Measurements from ENCODE around the gene WDFY2.

The WDFY2 gene

DNA sequence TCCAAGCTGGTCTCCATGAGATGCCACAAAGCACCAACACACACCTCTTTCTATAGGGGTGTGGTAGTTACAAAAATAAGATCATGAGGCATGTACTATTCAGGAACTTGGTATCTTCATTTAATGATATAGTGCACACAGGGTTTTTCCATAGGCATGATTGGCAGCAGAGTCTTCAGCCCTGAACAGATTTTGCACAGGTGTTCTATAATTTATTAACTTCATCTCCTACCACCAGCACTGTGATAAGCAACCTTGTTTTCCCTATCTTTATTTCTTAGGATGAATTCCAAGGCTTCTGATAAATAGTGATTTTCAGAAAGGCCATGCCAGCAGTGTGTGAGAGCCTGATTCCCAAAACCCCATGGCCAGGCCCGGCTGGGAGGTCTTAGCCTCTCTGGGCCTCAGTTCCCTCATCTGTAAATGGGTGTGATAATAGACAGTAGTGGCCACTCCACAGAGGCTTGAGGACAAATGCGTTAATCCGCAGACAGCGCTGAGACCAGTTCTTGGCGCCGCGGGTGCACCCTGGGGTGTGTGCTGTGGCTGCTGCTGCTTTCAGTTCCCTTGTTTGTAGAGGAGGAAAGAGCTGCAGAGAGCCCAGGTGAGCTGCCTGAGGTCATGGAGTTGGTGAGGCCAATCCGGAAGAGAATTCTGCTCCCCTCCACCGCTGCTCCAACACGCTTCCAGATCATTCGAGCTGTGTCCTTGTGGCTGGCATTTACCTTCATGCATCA is 186.6 kb downstream of the WDFY2 start:
- H3K4me3 ChIP-seq (replicated peaks; ENCODE audit: low read depth, low read length), result no peak overlapping the region
- DNase-seq (ENCODE audit: low read depth), result no peak
- TF ChIP-seq, protein P1, sequence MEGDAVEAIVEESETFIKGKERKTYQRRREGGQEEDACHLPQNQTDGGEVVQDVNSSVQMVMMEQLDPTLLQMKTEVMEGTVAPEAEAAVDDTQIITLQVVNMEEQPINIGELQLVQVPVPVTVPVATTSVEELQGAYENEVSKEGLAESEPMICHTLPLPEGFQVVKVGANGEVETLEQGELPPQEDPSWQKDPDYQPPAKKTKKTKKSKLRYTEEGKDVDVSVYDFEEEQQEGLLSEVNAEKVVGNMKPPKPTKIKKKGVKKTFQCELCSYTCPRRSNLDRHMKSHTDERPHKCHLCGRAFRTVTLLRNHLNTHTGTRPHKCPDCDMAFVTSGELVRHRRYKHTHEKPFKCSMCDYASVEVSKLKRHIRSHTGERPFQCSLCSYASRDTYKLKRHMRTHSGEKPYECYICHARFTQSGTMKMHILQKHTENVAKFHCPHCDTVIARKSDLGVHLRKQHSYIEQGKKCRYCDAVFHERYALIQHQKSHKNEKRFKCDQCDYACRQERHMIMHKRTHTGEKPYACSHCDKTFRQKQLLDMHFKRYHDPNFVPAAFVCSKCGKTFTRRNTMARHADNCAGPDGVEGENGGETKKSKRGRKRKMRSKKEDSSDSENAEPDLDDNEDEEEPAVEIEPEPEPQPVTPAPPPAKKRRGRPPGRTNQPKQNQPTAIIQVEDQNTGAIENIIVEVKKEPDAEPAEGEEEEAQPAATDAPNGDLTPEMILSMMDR (IDR thresholded peaks at IDR 0.05; ENCODE audit: low read length, missing control alignments), result no peak

DNA sequence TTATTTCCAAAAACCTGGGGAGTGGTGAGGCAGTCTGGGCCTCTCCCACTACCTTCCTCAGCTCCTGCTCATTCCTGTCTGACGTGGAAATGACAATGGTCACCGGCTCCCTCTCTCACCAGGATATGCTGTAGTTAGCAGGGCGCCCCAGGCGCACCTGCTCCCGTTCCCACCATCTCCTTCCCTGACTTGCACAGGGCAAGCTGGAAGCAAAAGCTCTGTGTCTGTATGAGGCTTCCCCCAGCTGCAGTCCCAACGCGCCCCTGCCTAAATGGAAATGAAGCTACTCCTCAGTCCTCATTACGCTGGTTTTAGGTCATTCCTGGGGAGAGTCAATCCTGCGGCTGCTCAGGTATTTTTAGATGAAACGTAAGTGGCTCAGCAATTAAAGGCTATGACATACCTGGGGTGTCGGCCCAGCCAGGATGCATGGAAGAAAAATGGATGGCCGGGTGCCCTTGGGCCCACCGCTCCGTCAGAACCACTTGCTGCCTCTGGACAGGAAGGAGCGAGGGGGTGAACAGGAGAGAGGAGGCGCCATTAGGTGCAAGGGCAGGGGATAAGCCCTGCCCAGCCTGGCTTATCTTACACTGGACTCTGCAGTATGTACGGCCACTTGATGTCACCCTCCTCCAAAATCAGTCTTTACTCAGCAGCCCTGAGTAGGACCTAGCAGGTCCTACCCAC is 187.3 kb downstream of the WDFY2 start:
- TF ChIP-seq, protein P1 (IDR thresholded peaks at IDR 0.05; ENCODE audit: low read length, missing control alignments), result no peak

DNA sequence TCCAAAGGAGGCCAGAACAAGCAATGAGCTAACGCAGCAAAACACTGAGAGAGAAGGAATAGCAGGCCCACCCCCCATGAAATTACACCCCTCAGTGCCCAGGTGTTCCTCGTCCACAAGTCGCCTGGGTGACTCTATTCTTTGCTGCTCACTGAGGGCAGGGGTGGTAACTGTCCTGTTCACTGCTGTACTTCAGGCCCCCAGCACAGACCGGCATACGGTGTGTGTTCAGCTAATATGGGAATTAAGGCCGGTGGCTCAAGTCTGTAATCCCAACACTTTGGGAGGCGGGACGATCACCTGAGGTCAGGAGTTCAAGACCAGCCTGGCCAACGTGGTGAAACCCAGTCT is 187.8 kb downstream of the WDFY2 start:
- DNase-seq (ENCODE audit: low read depth), result no peak
- no peak overlapping the region for H3K4me3 ChIP-seq (replicated peaks; ENCODE audit: low read depth, low read length)
- TF ChIP-seq, protein P1 (IDR thresholded peaks at IDR 0.05; ENCODE audit: low read length, missing control alignments), result no peak

More for the DNA sequence above, 187.3 kb downstream of the WDFY2 start:
- DNase-seq (ENCODE audit: low read depth), result no peak
- no peak overlapping the region for H3K4me3 ChIP-seq (replicated peaks; ENCODE audit: low read depth, low read length)

DNA sequence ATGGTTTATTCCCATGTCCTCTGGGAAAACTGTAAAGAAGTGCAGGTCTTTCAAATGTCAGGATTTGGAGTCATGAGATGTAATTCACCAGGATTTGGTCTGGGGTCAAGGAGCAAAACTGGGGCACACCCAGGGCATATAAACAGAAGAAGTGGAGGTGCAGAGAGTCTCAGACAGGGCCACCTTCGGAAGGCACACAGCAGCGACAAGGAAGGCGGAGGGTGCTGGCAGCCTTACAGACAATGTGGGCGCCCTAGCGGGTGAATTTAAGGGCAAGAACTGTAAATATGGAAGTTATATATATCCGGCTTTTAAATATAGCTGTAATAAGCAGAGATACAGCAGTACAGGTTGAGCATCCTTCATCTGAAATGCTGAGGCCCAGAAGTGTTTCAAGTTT is 188.5 kb downstream of the WDFY2 start:
- TF ChIP-seq, protein P1 (IDR thresholded peaks at IDR 0.05; ENCODE audit: low read length, missing control alignments), result no peak
- DNase-seq (ENCODE audit: low read depth), result no peak
- no peak overlapping the region for H3K4me3 ChIP-seq (replicated peaks; ENCODE audit: low read depth, low read length)

DNA sequence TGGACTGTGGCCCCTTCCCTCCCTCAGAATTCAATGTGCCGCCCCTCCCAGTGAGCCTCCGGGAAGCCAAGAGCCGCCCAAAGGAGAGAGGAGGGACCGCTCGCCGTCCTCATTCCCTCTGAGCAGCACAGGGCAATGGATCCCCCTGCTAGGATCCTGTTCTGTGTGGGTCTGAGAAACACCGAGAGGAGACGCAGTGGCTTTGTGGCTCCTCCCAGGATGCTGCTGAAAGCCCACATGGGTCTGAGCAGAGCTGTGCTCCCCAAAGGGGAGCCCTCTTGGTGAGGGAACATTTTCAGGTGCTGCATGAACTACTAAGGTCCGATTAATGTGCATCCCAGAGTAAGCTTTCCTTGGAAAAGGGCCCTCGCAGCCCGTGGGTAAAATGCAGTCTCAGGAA is 189.3 kb downstream of the WDFY2 start:
- TF ChIP-seq, protein P1 (IDR thresholded peaks at IDR 0.05; ENCODE audit: low read length, missing control alignments), result no peak
- H3K4me3 ChIP-seq (replicated peaks; ENCODE audit: low read depth, low read length), result no peak overlapping the region
- no peak for DNase-seq (ENCODE audit: low read depth)

DNA sequence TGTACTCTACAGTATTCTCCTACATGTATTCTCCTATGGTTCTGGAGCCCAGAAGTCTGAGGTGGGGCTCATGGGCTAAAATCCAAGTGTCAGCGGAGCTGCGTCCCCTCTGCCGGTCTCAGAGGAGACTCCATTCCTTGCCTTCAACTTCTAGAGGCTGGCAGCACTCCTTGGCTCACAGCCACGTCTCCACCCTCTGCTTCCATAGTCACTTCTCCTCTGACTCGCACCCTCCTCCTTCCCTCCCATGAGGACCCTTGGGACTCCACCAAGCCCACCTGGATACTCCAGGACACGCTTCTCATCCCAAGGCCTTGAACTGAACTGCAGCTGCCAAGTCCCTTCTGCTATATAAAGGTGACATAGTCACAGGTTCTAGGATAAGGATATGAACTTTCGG is 191.9 kb downstream of the WDFY2 start:
- TF ChIP-seq, protein P1 (IDR thresholded peaks at IDR 0.05; ENCODE audit: low read length, missing control alignments), result no peak

More for the DNA sequence above, 191.9 kb downstream of the WDFY2 start:
- H3K4me3 ChIP-seq (replicated peaks; ENCODE audit: low read depth, low read length), result no peak overlapping the region
- DNase-seq (ENCODE audit: low read depth), result no peak

Measured in fibroblast of pulmonary artery (primary cell).